Measurements from ENCODE around the gene SIGLEC11. TPM values are rescaled to one million over a fixed set of nuclear protein-coding genes. Genes with fewer than 3 reads are reported as not detected.
A peak's percentile ranks its signal among the peaks of the same experiment; 100 is the strongest.
"Not testable (repeated sequence)": the region's sequence is repeated elsewhere in the genome, so short reads cannot be mapped to it uniquely, and the experiment has no call there.

SIGLEC11 gene
- polyA plus RNA-seq, 1 donor: 23.8 TPM

DNA sequence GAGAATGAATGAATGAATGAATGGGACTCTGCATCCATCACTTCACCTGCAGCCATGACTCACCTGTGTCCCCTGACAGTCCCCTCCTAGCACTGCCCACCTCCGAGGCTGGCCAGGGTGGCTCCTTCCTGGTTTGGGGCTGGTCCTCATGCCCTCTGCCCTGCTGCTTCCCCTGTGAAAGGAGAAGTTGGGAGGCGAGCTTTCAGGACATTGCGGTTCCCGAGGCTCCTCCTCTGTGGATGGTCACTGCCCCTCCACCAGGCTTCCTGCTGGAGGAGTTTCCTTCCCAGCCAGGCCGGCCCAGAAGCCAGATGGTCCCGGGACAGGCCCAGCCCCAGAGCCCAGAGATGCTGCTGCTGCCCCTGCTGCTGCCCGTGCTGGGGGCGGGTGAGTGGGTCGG lies 8.4 kb upstream of the SIGLEC11 start:
- WGBS (ENCODE audit: insufficient coverage, low lambda C conversion rate): no CpG with 5 or more reads among the region's 9 CpGs
- not testable (repeated sequence) for DNase-seq; H3K27ac ChIP-seq (ENCODE audit: low read length); H3K27me3 ChIP-seq (ENCODE audit: control insufficient read depth, insufficient read depth, low read length); H3K36me3 ChIP-seq (ENCODE audit: control insufficient read depth, insufficient read depth, low read length); H3K4me3 ChIP-seq (ENCODE audit: low read length); H3K9me3 ChIP-seq (ENCODE audit: control insufficient read depth, low read depth, low read length)
- peaks cover 11% of the 10 kb centered on the region for H3K4me1 ChIP-seq (ENCODE audit: control insufficient read depth, insufficient read depth, low read length)

DNA sequence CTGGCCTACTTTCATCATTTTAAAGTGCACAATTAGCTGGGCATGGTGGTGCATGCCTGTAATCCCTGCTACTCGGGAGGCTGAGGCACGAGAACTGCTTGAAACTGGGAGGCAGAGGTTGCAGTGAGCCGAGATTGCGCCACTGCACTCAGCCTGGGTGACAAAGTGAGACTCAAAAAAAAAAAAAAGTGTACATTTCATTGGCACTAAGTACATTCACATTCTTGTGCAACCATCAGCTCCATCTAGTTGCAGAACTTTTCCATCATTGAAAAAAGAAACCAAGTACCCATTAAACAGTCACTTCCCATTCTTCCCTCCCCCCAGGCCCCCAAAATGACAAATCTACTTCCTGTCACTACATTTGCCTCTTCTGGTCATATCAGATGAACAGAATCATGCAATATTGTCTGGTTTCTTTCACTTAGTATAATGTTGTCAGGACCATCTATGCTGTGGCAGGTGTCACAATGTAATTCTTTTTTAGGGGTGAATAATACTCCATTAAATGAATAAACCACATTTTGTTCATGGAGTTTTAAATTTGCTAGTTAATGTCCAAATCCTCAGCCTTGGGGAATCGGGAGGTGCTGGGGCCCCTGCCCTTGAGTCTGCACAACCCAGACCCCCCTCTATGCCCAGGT lies 7.4 kb upstream of the SIGLEC11 start:
- no CpG with 5 or more reads among the region's 5 CpGs for WGBS (ENCODE audit: insufficient coverage, low lambda C conversion rate)
- no peak overlapping the region for H3K4me3 ChIP-seq (ENCODE audit: low read length)
- no peaks in the 10 kb centered on the region for H3K36me3 ChIP-seq (ENCODE audit: control insufficient read depth, insufficient read depth, low read length)
- peaks cover 11% of the 10 kb centered on the region for H3K4me1 ChIP-seq (ENCODE audit: control insufficient read depth, insufficient read depth, low read length)
- no peak for DNase-seq
- H3K27ac ChIP-seq (ENCODE audit: low read length): no peak overlapping the region
- no peaks in the 10 kb centered on the region for H3K27me3 ChIP-seq (ENCODE audit: control insufficient read depth, insufficient read depth, low read length)
- H3K9me3 ChIP-seq (ENCODE audit: control insufficient read depth, low read depth, low read length): no peaks in the 10 kb centered on the region

DNA sequence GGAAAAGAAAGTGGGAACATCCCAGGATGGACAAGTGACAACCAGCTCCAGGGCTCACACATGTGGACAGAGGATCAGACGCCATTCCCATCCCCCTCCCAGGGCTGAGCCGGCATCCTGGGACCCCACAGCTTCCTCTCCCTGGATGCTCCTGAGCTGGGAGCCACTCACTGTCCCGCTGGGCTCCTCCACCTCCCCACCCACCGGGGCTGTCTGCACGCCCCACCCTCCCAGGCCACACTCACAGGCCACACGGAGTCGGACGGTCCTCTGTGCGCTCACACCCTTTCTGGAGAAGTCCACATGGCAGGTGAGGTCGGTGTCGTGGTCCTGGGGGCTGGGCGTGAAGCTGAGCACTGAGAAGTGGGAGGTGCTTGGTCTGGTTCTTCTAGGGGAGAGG lies 1.1 kb downstream of the SIGLEC11 start:
- not testable (repeated sequence) for H3K27ac ChIP-seq (ENCODE audit: low read length); H3K4me3 ChIP-seq (ENCODE audit: low read length); DNase-seq; H3K9me3 ChIP-seq (ENCODE audit: control insufficient read depth, low read depth, low read length); H3K36me3 ChIP-seq (ENCODE audit: control insufficient read depth, insufficient read depth, low read length); H3K27me3 ChIP-seq (ENCODE audit: control insufficient read depth, insufficient read depth, low read length)
- H3K4me1 ChIP-seq (ENCODE audit: control insufficient read depth, insufficient read depth, low read length): peaks cover 18% of the 10 kb centered on the region
- no CpG with 5 or more reads among the region's 12 CpGs for WGBS (ENCODE audit: insufficient coverage, low lambda C conversion rate)

DNA sequence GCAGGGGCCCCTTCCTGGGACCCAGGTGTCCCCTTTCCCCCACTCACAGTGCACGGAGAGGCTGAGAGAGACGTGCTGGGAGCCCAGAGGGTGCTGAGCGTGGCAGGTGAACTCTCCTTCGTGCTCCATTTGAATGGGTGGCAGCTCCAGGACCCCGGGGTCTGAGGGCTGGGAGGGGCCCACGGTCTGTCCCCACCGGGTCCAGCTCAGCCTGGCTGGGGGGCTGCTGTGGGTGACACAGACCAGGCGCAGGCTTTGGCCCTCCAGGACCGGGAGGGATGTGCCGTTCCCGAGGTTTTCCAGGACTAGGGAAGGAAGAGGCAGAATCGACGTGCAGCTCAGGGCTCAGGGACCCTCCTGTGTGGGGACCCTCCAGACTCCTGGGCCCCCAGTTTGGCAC lies 2.4 kb downstream of the SIGLEC11 start:
- not testable (repeated sequence) for DNase-seq
- WGBS (ENCODE audit: insufficient coverage, low lambda C conversion rate): no CpG with 5 or more reads among the region's 13 CpGs
- H3K4me1 ChIP-seq (ENCODE audit: control insufficient read depth, insufficient read depth, low read length): peaks cover 31% of the 10 kb centered on the region

DNA sequence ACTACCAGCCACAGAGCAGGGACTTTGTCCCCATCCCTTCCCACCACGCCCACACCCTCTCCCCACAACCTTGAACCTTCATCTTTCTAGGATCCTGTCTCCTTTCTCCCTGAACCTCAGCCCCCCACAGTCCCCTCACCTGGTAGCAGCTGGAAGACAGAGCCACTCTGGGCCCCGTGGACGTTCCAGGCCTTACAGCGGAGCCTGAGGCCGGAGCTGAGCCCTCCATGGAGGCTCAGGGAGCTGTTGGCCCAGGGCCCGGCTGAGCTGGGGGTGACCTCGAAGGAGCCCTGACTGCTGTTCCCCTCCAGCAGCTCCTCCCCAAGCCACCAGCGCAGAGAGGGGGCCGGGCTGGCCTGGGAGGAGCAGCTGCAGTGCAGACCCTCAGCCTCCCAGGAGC lies 2.8 kb downstream of the SIGLEC11 start:
- H3K9me3 ChIP-seq (ENCODE audit: control insufficient read depth, low read depth, low read length); H3K27me3 ChIP-seq (ENCODE audit: control insufficient read depth, insufficient read depth, low read length); H3K36me3 ChIP-seq (ENCODE audit: control insufficient read depth, insufficient read depth, low read length): not testable (repeated sequence)
- peak in 1 of 2 donors; percentile 38 for DNase-seq
- no CpG with 5 or more reads among the region's 9 CpGs for WGBS (ENCODE audit: insufficient coverage, low lambda C conversion rate)
- Histone ChIP-seq H3K4me1 (ENCODE audit: control insufficient read depth, insufficient read depth, low read length) (peaks cover 35% of the 10 kb centered on the region), H3K4me3 (ENCODE audit: low read length) (peak overlapping the region; percentile 53), H3K27ac (ENCODE audit: low read length) (peak overlapping the region; percentile 84)

More for the DNA sequence above, 2.4 kb downstream of the SIGLEC11 start:
- not testable (repeated sequence) for H3K9me3 ChIP-seq (ENCODE audit: control insufficient read depth, low read depth, low read length); H3K27me3 ChIP-seq (ENCODE audit: control insufficient read depth, insufficient read depth, low read length); H3K36me3 ChIP-seq (ENCODE audit: control insufficient read depth, insufficient read depth, low read length)
- Histone ChIP-seq H3K27ac (ENCODE audit: low read length) (peak overlapping the region; percentile 84), H3K4me3 (ENCODE audit: low read length) (peak overlapping the region; percentile 53)

DNA sequence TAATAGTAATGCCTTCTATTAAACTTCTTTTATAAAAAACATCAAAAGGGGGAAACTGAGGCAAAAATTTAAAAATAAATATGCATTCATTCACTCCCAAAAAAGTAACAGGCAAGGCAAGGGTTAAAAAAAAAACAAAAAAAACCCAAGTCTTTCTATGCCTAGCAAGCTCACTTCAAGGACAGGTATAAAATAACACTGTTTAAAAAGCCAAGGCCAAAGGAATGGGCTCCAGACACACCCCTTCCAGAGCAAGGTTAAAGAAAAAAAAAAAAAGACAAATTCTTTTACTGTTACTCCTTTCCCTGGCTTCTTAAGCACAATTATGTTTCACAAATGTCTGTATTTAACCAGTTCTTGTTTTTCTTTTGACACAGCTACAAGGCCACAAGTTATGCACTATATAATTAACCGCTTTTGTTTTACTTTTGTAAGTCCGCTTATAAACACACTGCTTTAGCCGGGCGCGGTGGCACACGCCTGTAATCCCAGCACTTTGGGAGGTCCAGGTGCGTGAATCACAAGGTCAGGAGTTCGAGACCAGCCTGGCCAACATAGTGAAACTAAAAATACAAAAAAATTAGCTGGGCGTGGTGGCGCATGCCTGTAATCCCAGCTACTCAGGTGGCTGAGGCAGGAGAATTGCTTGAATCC lies 3.6 kb downstream of the SIGLEC11 start:
- WGBS (ENCODE audit: insufficient coverage, low lambda C conversion rate): no CpG with 5 or more reads among the region's 10 CpGs
- H3K36me3 ChIP-seq (ENCODE audit: control insufficient read depth, insufficient read depth, low read length): no peaks in the 10 kb centered on the region

DNA sequence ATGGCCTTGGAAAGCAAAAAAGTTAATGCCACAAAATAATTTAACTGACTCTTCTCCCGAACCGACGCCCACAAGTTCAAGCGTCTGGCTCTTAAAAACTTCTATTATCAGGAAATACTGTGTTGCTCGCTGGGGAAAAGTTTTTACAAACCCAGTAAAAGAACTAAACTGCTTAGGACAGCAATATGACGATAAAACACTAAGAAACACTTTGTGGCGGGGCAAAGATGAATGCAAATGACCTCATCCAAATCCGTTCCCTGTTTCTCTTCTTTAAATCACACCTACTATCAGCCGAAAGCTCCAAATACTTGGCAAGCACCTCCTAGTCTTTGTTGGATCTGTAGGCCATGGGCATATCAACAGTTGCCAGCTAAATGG lies 4.9 kb downstream of the SIGLEC11 start:
- Histone ChIP-seq H3K27ac (ENCODE audit: low read length) (peak overlapping the region; percentile 84), H3K4me3 (ENCODE audit: low read length) (peak overlapping the region; percentile 53), H3K36me3 (ENCODE audit: control insufficient read depth, insufficient read depth, low read length) (peaks cover 5% of the 10 kb centered on the region), H3K9me3 (ENCODE audit: control insufficient read depth, low read depth, low read length) (no peaks in the 10 kb centered on the region), H3K27me3 (ENCODE audit: control insufficient read depth, insufficient read depth, low read length) (no peaks in the 10 kb centered on the region), H3K4me1 (ENCODE audit: control insufficient read depth, insufficient read depth, low read length) (peaks cover 55% of the 10 kb centered on the region)
- no CpG with 5 or more reads among the region's 9 CpGs for WGBS (ENCODE audit: insufficient coverage, low lambda C conversion rate)
- DNase-seq: peak in 1 of 2 donors; percentile 69

More for the DNA sequence above, 3.6 kb downstream of the SIGLEC11 start:
- Histone ChIP-seq H3K27me3 (ENCODE audit: control insufficient read depth, insufficient read depth, low read length) (no peaks in the 10 kb centered on the region), H3K27ac (ENCODE audit: low read length) (peak overlapping the region; percentile 84), H3K4me3 (ENCODE audit: low read length) (peak overlapping the region; percentile 53), H3K4me1 (ENCODE audit: control insufficient read depth, insufficient read depth, low read length) (peaks cover 42% of the 10 kb centered on the region), H3K9me3 (ENCODE audit: control insufficient read depth, low read depth, low read length) (no peaks in the 10 kb centered on the region)
- DNase-seq: peak in 1 of 2 donors; percentile 44

DNA sequence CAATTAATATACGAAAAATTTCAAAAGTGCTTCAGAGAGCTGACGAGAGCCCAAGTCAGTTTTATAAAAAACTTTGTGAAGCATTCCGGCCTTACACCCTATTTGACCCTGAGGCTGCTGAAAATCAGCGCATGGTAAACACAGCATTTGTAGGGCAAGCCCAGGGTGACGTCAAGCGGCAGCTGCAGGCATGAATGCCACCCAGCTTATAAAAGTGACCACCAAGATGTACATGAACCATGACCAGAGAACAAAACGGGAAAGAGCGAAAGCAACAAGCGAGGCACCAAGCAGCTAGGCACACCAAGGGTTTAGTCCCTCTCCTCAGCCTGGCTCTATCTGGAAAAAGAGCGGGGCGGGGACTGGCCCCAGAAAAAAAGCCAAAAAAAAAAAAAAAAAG lies 6.0 kb downstream of the SIGLEC11 start:
- DNase-seq: no peak
- Histone ChIP-seq H3K27me3 (ENCODE audit: control insufficient read depth, insufficient read depth, low read length) (no peaks in the 10 kb centered on the region), H3K27ac (ENCODE audit: low read length) (peak overlapping the region; percentile 84), H3K9me3 (ENCODE audit: control insufficient read depth, low read depth, low read length) (no peaks in the 10 kb centered on the region), H3K4me1 (ENCODE audit: control insufficient read depth, insufficient read depth, low read length) (peaks cover 55% of the 10 kb centered on the region), H3K4me3 (ENCODE audit: low read length) (peak overlapping the region; percentile 12), H3K36me3 (ENCODE audit: control insufficient read depth, insufficient read depth, low read length) (peaks cover 10% of the 10 kb centered on the region)
- 37% methylated on average over 2 of the region's 11 CpGs for WGBS (ENCODE audit: insufficient coverage, low lambda C conversion rate)

DNA sequence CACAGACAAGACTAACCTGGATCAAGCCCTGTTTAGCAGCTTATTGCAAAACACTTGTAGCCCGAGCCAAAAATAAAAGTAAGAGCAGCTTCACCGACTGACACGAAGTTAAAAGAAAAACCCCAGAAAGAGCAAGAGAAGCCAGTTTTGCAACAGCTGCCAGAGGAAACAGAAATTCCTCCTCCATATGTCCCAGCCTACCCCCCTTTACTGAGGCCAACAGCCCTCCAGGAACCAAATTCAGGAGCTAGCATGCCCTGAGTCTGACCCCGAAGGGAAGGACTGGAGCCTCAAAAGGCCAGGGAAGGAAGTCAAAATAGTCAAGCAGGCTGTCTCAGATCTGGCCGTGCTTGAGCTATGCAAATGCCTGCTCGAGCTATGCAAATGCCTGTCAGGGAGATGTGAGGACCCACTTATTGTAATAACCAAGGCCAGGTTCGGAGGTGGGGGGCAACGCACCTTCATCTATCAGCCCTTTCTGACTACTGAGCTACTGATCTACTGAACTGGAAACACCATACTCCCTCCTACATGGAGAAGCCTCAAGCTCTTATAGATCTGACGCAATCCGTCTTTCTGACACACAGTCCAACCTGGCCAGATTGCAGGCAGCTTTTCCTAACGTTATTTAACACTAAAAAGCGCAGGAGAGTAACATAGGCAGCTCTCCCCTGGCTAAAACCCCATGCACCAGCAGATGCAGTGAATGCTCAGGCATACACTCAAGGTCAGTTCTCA lies 6.7 kb downstream of the SIGLEC11 start:
- WGBS (ENCODE audit: insufficient coverage, low lambda C conversion rate): 0% methylated on average over 3 of the region's 12 CpGs
- no peak overlapping the region for H3K4me3 ChIP-seq (ENCODE audit: low read length)
- H3K27ac ChIP-seq (ENCODE audit: low read length): peak overlapping the region; percentile 84
- no peaks in the 10 kb centered on the region for H3K9me3 ChIP-seq (ENCODE audit: control insufficient read depth, low read depth, low read length)
- H3K4me1 ChIP-seq (ENCODE audit: control insufficient read depth, insufficient read depth, low read length): peaks cover 55% of the 10 kb centered on the region
- no peaks in the 10 kb centered on the region for H3K27me3 ChIP-seq (ENCODE audit: control insufficient read depth, insufficient read depth, low read length)
- DNase-seq: peak in 1 of 2 donors; percentile 78
- H3K36me3 ChIP-seq (ENCODE audit: control insufficient read depth, insufficient read depth, low read length): peaks cover 10% of the 10 kb centered on the region

DNA sequence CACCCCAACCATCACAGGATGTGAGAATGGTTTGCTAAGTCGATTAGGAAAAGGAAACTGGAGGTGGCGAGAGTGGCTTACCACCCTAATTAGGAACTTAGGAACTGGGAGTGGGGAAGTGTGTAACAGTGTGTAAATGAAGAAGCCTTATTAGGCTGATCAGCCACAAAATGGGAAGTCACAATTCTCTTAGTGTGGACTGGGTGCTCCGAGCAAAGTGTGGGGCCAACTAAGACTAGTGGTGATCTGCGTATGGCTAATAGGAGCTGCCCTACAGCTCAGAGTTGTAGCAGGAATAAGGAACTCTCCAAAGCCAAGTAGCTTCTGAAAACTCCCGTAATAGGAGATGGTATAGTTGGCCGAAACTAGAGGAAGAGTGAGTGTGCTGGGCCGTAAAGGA lies 7.6 kb downstream of the SIGLEC11 start:
- no peak overlapping the region for H3K4me3 ChIP-seq (ENCODE audit: low read length)
- H3K27me3 ChIP-seq (ENCODE audit: control insufficient read depth, insufficient read depth, low read length): no peaks in the 10 kb centered on the region
- H3K4me1 ChIP-seq (ENCODE audit: control insufficient read depth, insufficient read depth, low read length): peaks cover 55% of the 10 kb centered on the region
- 62% methylated on average over 2 of the region's 7 CpGs for WGBS (ENCODE audit: insufficient coverage, low lambda C conversion rate)
- no peak for DNase-seq
- H3K36me3 ChIP-seq (ENCODE audit: control insufficient read depth, insufficient read depth, low read length): peaks cover 10% of the 10 kb centered on the region
- H3K27ac ChIP-seq (ENCODE audit: low read length): peak overlapping the region; percentile 84
- H3K9me3 ChIP-seq (ENCODE audit: control insufficient read depth, low read depth, low read length): no peaks in the 10 kb centered on the region

Data from large intestine (tissue), 3 donors.